Trophoblast cell (in vitro differentiated cells and primary cell): Measurements from ENCODE around the gene LEMD3.

Experiments used
- DNase-seq, 2 donors: peaks; one replicate each; pipeline ENCODE4 v3.0.0-alpha.2; 2016
- H2AFZ ChIP-seq: 2 replicates; pipeline ENCODE4 v1.6.1; 2013; ENCODE audit warnings: low read length, moderate library complexity, mild to moderate bottlenecking; ENCODE audit not compliant: insufficient read depth, poor library complexity
- H2AK5ac ChIP-seq: 2 replicates; pipeline ENCODE4 v1.6.1; 2013; ENCODE audit warnings: mild to moderate bottlenecking, low read length
- H2BK120ac ChIP-seq: 2 replicates; pipeline ENCODE4 v1.6.1; 2013; ENCODE audit warnings: low read length, mild to moderate bottlenecking, moderate library complexity; ENCODE audit not compliant: insufficient read depth, poor library complexity
- H2BK12ac ChIP-seq: 2 replicates; pipeline ENCODE4 v1.6.1; 2013; ENCODE audit warnings: mild to moderate bottlenecking, low read length, moderate library complexity
- H2BK5ac ChIP-seq: 2 replicates; pipeline ENCODE4 v1.6.1; 2013; ENCODE audit warnings: low read length, low read depth, moderate library complexity, mild to moderate bottlenecking; ENCODE audit not compliant: poor library complexity
- H3K14ac ChIP-seq: 2 replicates; pipeline ENCODE4 v1.6.1; 2013; ENCODE audit warnings: mild to moderate bottlenecking, low read length
- H3K18ac ChIP-seq: 2 replicates; pipeline ENCODE4 v1.6.1; 2013; ENCODE audit warnings: mild to moderate bottlenecking, low read length
- H3K23ac ChIP-seq: 2 replicates; pipeline ENCODE4 v1.6.1; 2013; ENCODE audit warnings: low read length
- H3K27ac ChIP-seq: 2 replicates; pipeline ENCODE4 v1.5.1; 2013; ENCODE audit warnings: low read depth, mild to moderate bottlenecking, inconsistent platforms, low read length, moderate library complexity
- H3K27me3 ChIP-seq: 2 replicates; pipeline ENCODE4 v1.6.1; 2013; ENCODE audit warnings: inconsistent platforms, mild to moderate bottlenecking, low read length, moderate library complexity; ENCODE audit not compliant: insufficient read depth
- H3K36me3 ChIP-seq, 2 experiments: 1 replicate in 1 of 2; 2 replicates in 1 of 2; pipeline ENCODE4 v1.6.1; 2013; ENCODE audit warnings: low read length in 2 of 2, mild to moderate bottlenecking in 2 of 2, moderate library complexity in 1 of 2; ENCODE audit not compliant: insufficient read depth in 2 of 2, control insufficient read depth in 1 of 2
- H3K4ac ChIP-seq: 2 replicates; pipeline ENCODE4 v1.6.1; 2013; ENCODE audit warnings: low read depth, mild to moderate bottlenecking, low read length, moderate library complexity
- H3K4me1 ChIP-seq, 2 experiments: 1 replicate in 1 of 2; 2 replicates in 1 of 2; pipeline ENCODE4 v1.6.1; 2013; ENCODE audit warnings: low read length in 2 of 2, mild to moderate bottlenecking in 2 of 2, moderate library complexity in 1 of 2; ENCODE audit not compliant: insufficient read depth in 2 of 2, control insufficient read depth in 1 of 2
- H3K4me2 ChIP-seq: 2 replicates; pipeline ENCODE4 v1.6.1; 2013; ENCODE audit warnings: inconsistent platforms, mild to moderate bottlenecking, low read length, moderate library complexity
- H3K4me3 ChIP-seq: 2 replicates; pipeline ENCODE4 v1.5.1; 2013; ENCODE audit warnings: mild to moderate bottlenecking, low read depth, low read length, inconsistent platforms
- H3K79me1 ChIP-seq: one replicate; pipeline ENCODE4 v1.6.1; 2013; ENCODE audit warnings: low read length
- H3K79me2 ChIP-seq: 2 replicates; pipeline ENCODE4 v1.6.1; 2013; ENCODE audit warnings: low read length, mild to moderate bottlenecking; ENCODE audit not compliant: control insufficient read depth, insufficient read depth, poor library complexity
- H3K9ac ChIP-seq: 2 replicates; pipeline ENCODE4 v1.6.1; 2013; ENCODE audit warnings: mild to moderate bottlenecking, low read length
- H3K9me3 ChIP-seq: 2 replicates; pipeline ENCODE4 v1.6.1; 2013; ENCODE audit warnings: low read depth, mild to moderate bottlenecking, control low read depth, inconsistent platforms, low read length; ENCODE audit not compliant: insufficient read depth
- H4K12ac ChIP-seq: 2 replicates; pipeline ENCODE4 v1.6.1; 2013; ENCODE audit warnings: low read depth, mild to moderate bottlenecking, low read length, moderate library complexity
- H4K8ac ChIP-seq: 2 replicates; pipeline ENCODE4 v1.6.1; 2013; ENCODE audit warnings: low read depth, mild to moderate bottlenecking, low read length, moderate library complexity
- H4K91ac ChIP-seq: one replicate; pipeline ENCODE4 v1.6.1; 2013; ENCODE audit warnings: low read depth, mild to moderate bottlenecking, low read length, moderate library complexity
- WGBS: extraction: QIAGEN DNeasy Blood & Tissue Kit; methylation state at CpG from one replicate; pipeline ENCODE4 v1.1.7; 2013; ENCODE audit warnings: missing lambda C conversion rate; ENCODE audit not compliant: insufficient read length, insufficient coverage; ENCODE audit errors: extremely low coverage; 5-methylcytosine and 5-hydroxymethylcytosine counted together

Gene LEMD3

GRCh38 chr12:65274602-65275272 lies 105.4 kb downstream of the LEMD3 start:
- no peak overlapping the region for H3K4ac ChIP-seq
- H3K23ac ChIP-seq, result no peak overlapping the region
- no peak overlapping the region for H3K4me3 ChIP-seq
- no peak overlapping the region for H4K12ac ChIP-seq
- no peak overlapping the region for H2AFZ ChIP-seq
- WGBS, result no CpG with 5 or more reads among the region's 7 CpGs
- no peak overlapping the region for H3K14ac ChIP-seq
- H3K4me1 ChIP-seq, result peaks cover 0 to 4% of the 10 kb centered on the region in 2 experiments
- no peaks in the 10 kb centered on the region for H3K27me3 ChIP-seq
- peaks cover 9% of the 10 kb centered on the region for H3K79me1 ChIP-seq
- H3K9ac ChIP-seq, result no peak overlapping the region
- H3K4me2 ChIP-seq, result no peak overlapping the region
- H3K18ac ChIP-seq, result no peak overlapping the region
- no peaks in the 10 kb centered on the region for H3K9me3 ChIP-seq
- H3K79me2 ChIP-seq, result peaks cover 2% of the 10 kb centered on the region
- no peak overlapping the region for H2BK5ac ChIP-seq
- H2BK120ac ChIP-seq, result no peak overlapping the region
- H4K91ac ChIP-seq, result no peak overlapping the region
- H3K27ac ChIP-seq, result no peak overlapping the region
- no peak overlapping the region for H4K8ac ChIP-seq
- H2AK5ac ChIP-seq, result no peak overlapping the region
- no peak overlapping the region for H2BK12ac ChIP-seq
- no peak for DNase-seq
- no peaks in the 10 kb centered on the region for H3K36me3 ChIP-seq

- no peak overlapping the region for H4K8ac ChIP-seq
- H3K9me3 ChIP-seq, result no peaks in the 10 kb centered on the region
- no peak overlapping the region for H3K4ac ChIP-seq
- DNase-seq, result no peak
- no peak overlapping the region for H3K9ac ChIP-seq
- no CpG with 5 or more reads among the region's 3 CpGs for WGBS
- no peaks in the 10 kb centered on the region for H3K27me3 ChIP-seq
- no peak overlapping the region for H3K23ac ChIP-seq
- peaks cover 0 to 4% of the 10 kb centered on the region in 2 experiments for H3K4me1 ChIP-seq
- no peak overlapping the region for H2BK12ac ChIP-seq
- no peak overlapping the region for H4K12ac ChIP-seq
- peaks cover 2% of the 10 kb centered on the region for H3K79me2 ChIP-seq
- no peak overlapping the region for H2BK5ac ChIP-seq
- no peak overlapping the region for H3K4me3 ChIP-seq
- H3K14ac ChIP-seq, result no peak overlapping the region
- no peak overlapping the region for H2BK120ac ChIP-seq
- no peak overlapping the region for H2AK5ac ChIP-seq
- H3K4me2 ChIP-seq, result no peak overlapping the region
- H2AFZ ChIP-seq, result no peak overlapping the region
- H3K36me3 ChIP-seq, result no peaks in the 10 kb centered on the region
- H4K91ac ChIP-seq, result no peak overlapping the region
- H3K27ac ChIP-seq, result no peak overlapping the region
- H3K18ac ChIP-seq, result no peak overlapping the region
- peaks cover 9% of the 10 kb centered on the region for H3K79me1 ChIP-seq
Measured at GRCh38 chr12:65275627-65276026, 106.2 kb downstream of the LEMD3 start.

- no peak overlapping the region for H3K4me3 ChIP-seq
- H3K4me1 ChIP-seq, result peaks cover 0 to 4% of the 10 kb centered on the region in 2 experiments
- H3K4me2 ChIP-seq, result no peak overlapping the region
- no peak overlapping the region for H2AFZ ChIP-seq
- no peak overlapping the region for H3K4ac ChIP-seq
- no CpG with 5 or more reads among the region's 3 CpGs for WGBS
- no peak overlapping the region for H3K27ac ChIP-seq
- H3K9me3 ChIP-seq, result no peaks in the 10 kb centered on the region
- H3K9ac ChIP-seq, result no peak overlapping the region
- H3K27me3 ChIP-seq, result no peaks in the 10 kb centered on the region
- H3K79me2 ChIP-seq, result peaks cover 2% of the 10 kb centered on the region
- H4K12ac ChIP-seq, result no peak overlapping the region
- no peak overlapping the region for H3K23ac ChIP-seq
- no peak overlapping the region for H4K91ac ChIP-seq
- H2BK120ac ChIP-seq, result no peak overlapping the region
- peaks cover 9% of the 10 kb centered on the region for H3K79me1 ChIP-seq
- H2BK5ac ChIP-seq, result no peak overlapping the region
- H4K8ac ChIP-seq, result no peak overlapping the region
- no peaks in the 10 kb centered on the region for H3K36me3 ChIP-seq
- DNase-seq, result no peak
- H3K14ac ChIP-seq, result no peak overlapping the region
- no peak overlapping the region for H2BK12ac ChIP-seq
- no peak overlapping the region for H3K18ac ChIP-seq
- no peak overlapping the region for H2AK5ac ChIP-seq
Measured at GRCh38 chr12:65276916-65277530, 107.6 kb downstream of the LEMD3 start.

- no peak overlapping the region for H3K23ac ChIP-seq
- H4K91ac ChIP-seq, result peak overlapping the region; percentile 32
- H2BK5ac ChIP-seq, result no peak overlapping the region
- H4K8ac ChIP-seq, result peak overlapping the region; percentile 12
- H3K79me2 ChIP-seq, result peaks cover 2% of the 10 kb centered on the region
- no peak overlapping the region for H3K18ac ChIP-seq
- peak overlapping the region; percentile 12 for H4K12ac ChIP-seq
- DNase-seq, result no peak
- H3K9ac ChIP-seq, result peak overlapping the region; percentile 41
- peak overlapping the region; percentile 4 for H2BK120ac ChIP-seq
- no CpG with 5 or more reads among the region's 23 CpGs for WGBS
- peak overlapping the region; percentile 0 for H2BK12ac ChIP-seq
- no peaks in the 10 kb centered on the region for H3K9me3 ChIP-seq
- no peak overlapping the region for H2AK5ac ChIP-seq
- H3K14ac ChIP-seq, result peak overlapping the region; percentile 41
- peaks cover 0 to 4% of the 10 kb centered on the region in 2 experiments for H3K4me1 ChIP-seq
- peaks cover 9% of the 10 kb centered on the region for H3K79me1 ChIP-seq
- no peak overlapping the region for H3K27ac ChIP-seq
- H3K4me2 ChIP-seq, result peak overlapping the region; percentile 79
- no peaks in the 10 kb centered on the region for H3K36me3 ChIP-seq
- no peaks in the 10 kb centered on the region for H3K27me3 ChIP-seq
- H3K4ac ChIP-seq, result no peak overlapping the region
- H2AFZ ChIP-seq, result peak overlapping the region; percentile 48
- peak overlapping the region; percentile 97 for H3K4me3 ChIP-seq
Measured at GRCh38 chr12:65277994-65278575, 108.7 kb downstream of the LEMD3 start.
